Rectal smooth muscle tissue (tissue), 1 donor: ENCODE data around the gene OBP2A.
"Not testable (repeated sequence)": the region's sequence is repeated elsewhere in the genome, so short reads cannot be mapped to it uniquely, and the experiment has no call there.

Experiments
- H3K27ac ChIP-seq: one replicate; pipeline ENCODE4 v1.7.0; 2013; ENCODE audit warnings: low read depth, low read length, inconsistent platforms
- H3K27me3 ChIP-seq: one replicate; pipeline ENCODE4 v1.7.0; 2013; ENCODE audit warnings: low read length; ENCODE audit not compliant: control insufficient read depth, insufficient read depth
- H3K36me3 ChIP-seq: one replicate; pipeline ENCODE4 v1.7.0; 2013; ENCODE audit warnings: low read length; ENCODE audit not compliant: control insufficient read depth, insufficient read depth
- H3K4me1 ChIP-seq: one replicate; pipeline ENCODE4 v1.7.0; 2013; ENCODE audit warnings: low read length; ENCODE audit not compliant: control insufficient read depth, insufficient read depth
- H3K4me3 ChIP-seq: one replicate; pipeline ENCODE4 v1.7.0; 2013; ENCODE audit warnings: low read length
- H3K9ac ChIP-seq: one replicate; pipeline ENCODE4 v1.7.0; 2013; ENCODE audit warnings: low read length

Gene OBP2A

GRCh38 chr9:135545646-135546176, at the start of gene OBP2A:
Gene OBP2A (plus strand): TSS chr9:135546126. CDS start chr9:135546181, 55 bp downstream.
- H3K36me3 ChIP-seq, H3K9ac ChIP-seq, H3K4me3 ChIP-seq: not testable (repeated sequence)

GRCh38 chr9:135498381-135499126, 47.4 kb upstream of the OBP2A start:
- H3K27ac ChIP-seq = no peak overlapping the region
- peaks cover 7% of the 10 kb centered on the region for H3K36me3 ChIP-seq
- no peak overlapping the region for H3K9ac ChIP-seq
- H3K27me3 ChIP-seq = no peaks in the 10 kb centered on the region
- no peak overlapping the region for H3K4me3 ChIP-seq
- peaks cover 8% of the 10 kb centered on the region for H3K4me1 ChIP-seq

More at GRCh38 chr9:135545646-135546176, at the start of gene OBP2A:
- H3K27ac ChIP-seq, H3K4me1 ChIP-seq, H3K27me3 ChIP-seq: not testable (repeated sequence)

GRCh38 chr9:135499326-135500070, 46.4 kb upstream of the OBP2A start:
- Histone ChIP-seq H3K27me3 (no peaks in the 10 kb centered on the region), H3K27ac (peak overlapping the region; percentile 49), H3K4me3 (peak overlapping the region; percentile 75), H3K4me1 (peaks cover 8% of the 10 kb centered on the region), H3K36me3 (peaks cover 14% of the 10 kb centered on the region), H3K9ac (peak overlapping the region; percentile 10)

- peak overlapping the region; percentile 75 for H3K27ac ChIP-seq
- no peak overlapping the region for H3K9ac ChIP-seq
- H3K4me3 ChIP-seq = peak overlapping the region; percentile 75
- H3K27me3 ChIP-seq = no peaks in the 10 kb centered on the region
- peaks cover 14% of the 10 kb centered on the region for H3K36me3 ChIP-seq
- H3K4me1 ChIP-seq = peaks cover 8% of the 10 kb centered on the region
Measured at GRCh38 chr9:135500071-135500524, 45.8 kb upstream of the OBP2A start.

GRCh38 chr9:135500525-135501260, 45.2 kb upstream of the OBP2A start, which contains the start of gene MRPS2:
Gene MRPS2 (plus strand): TSS chr9:135500682. CDS start chr9:135500711, 29 bp downstream.
- no peaks in the 10 kb centered on the region for H3K27me3 ChIP-seq
- peak within 1 kb of the TSS; percentile 75 for H3K27ac ChIP-seq
- peak within 1 kb of the TSS; percentile 67 for H3K9ac ChIP-seq
- peaks cover 14% of the 10 kb centered on the region for H3K36me3 ChIP-seq
- H3K4me3 ChIP-seq = peak within 1 kb of the TSS; percentile 75
- H3K4me1 ChIP-seq = peaks cover 8% of the 10 kb centered on the region

- Histone ChIP-seq H3K4me3 (peak overlapping the region; percentile 75), H3K36me3 (peaks cover 14% of the 10 kb centered on the region), H3K27ac (peak overlapping the region; percentile 75), H3K4me1 (peaks cover 8% of the 10 kb centered on the region), H3K27me3 (no peaks in the 10 kb centered on the region), H3K9ac (peak overlapping the region; percentile 67)
Measured at GRCh38 chr9:135501261-135502167, 44.4 kb upstream of the OBP2A start.

GRCh38 chr9:135502168-135502872, 43.6 kb upstream of the OBP2A start:
- Histone ChIP-seq H3K9ac (no peak overlapping the region), H3K36me3 (peaks cover 14% of the 10 kb centered on the region), H3K27me3 (no peaks in the 10 kb centered on the region), H3K27ac (no peak overlapping the region), H3K4me3 (peak overlapping the region; percentile 75), H3K4me1 (peaks cover 8% of the 10 kb centered on the region)

- H3K27ac ChIP-seq = no peak overlapping the region
- peaks cover 8% of the 10 kb centered on the region for H3K4me1 ChIP-seq
- no peak overlapping the region for H3K9ac ChIP-seq
- no peaks in the 10 kb centered on the region for H3K27me3 ChIP-seq
- H3K4me3 ChIP-seq = no peak overlapping the region
- peaks cover 14% of the 10 kb centered on the region for H3K36me3 ChIP-seq
Measured at GRCh38 chr9:135502873-135503321, 43.0 kb upstream of the OBP2A start.

GRCh38 chr9:135503371-135504261, 42.3 kb upstream of the OBP2A start:
- no peak overlapping the region for H3K4me3 ChIP-seq
- no peak overlapping the region for H3K27ac ChIP-seq
- no peaks in the 10 kb centered on the region for H3K27me3 ChIP-seq
- H3K9ac ChIP-seq = no peak overlapping the region
- H3K4me1 ChIP-seq = peaks cover 8% of the 10 kb centered on the region
- H3K36me3 ChIP-seq = peaks cover 14% of the 10 kb centered on the region
